Stomach smooth muscle (tissue), 2 donors: ENCODE data around the gene PRTN3.
"Not testable (repeated sequence)": the region's sequence is repeated elsewhere in the genome, so short reads cannot be mapped to it uniquely, and the experiment has no call there.

Experiments
- H3K27ac ChIP-seq: one replicate; pipeline ENCODE4 v1.7.0; 2013; ENCODE audit warnings: mild to moderate bottlenecking, low read length, inconsistent platforms
- H3K27me3 ChIP-seq, 2 donors: one replicate each; pipeline ENCODE4 v1.7.0; 2013; ENCODE audit warnings: low read length in 2 of 2; ENCODE audit not compliant: insufficient read depth in 2 of 2, control insufficient read depth in 1 of 2
- H3K36me3 ChIP-seq, 2 donors: one replicate each; pipeline ENCODE4 v1.7.0; 2013; ENCODE audit warnings: low read length in 2 of 2; ENCODE audit not compliant: control insufficient read depth in 2 of 2, insufficient read depth in 2 of 2
- H3K4me1 ChIP-seq: one replicate; pipeline ENCODE4 v1.7.0; 2013; ENCODE audit warnings: low read length; ENCODE audit not compliant: control insufficient read depth, insufficient read depth
- H3K4me3 ChIP-seq, 2 donors: one replicate each; pipeline ENCODE4 v1.7.0; 2013; ENCODE audit warnings: low read length in 2 of 2
- H3K9ac ChIP-seq, 2 donors: one replicate each; pipeline ENCODE4 v1.7.0; 2013; ENCODE audit warnings: low read length in 2 of 2, mild to moderate bottlenecking in 1 of 2
- H3K9me3 ChIP-seq, 2 donors: one replicate each; pipeline ENCODE4 v1.7.0; 2013; ENCODE audit warnings: low read length in 2 of 2; ENCODE audit not compliant: control insufficient read depth in 2 of 2
- donor health status: healthy.
- donor health status: Pancreatic carcinoma.

PRTN3 gene

GRCh38 chr19:834216-834615, 6.6 kb upstream of the PRTN3 start:
- H3K36me3 ChIP-seq = no peaks in the 10 kb centered on the region
- no peak overlapping the region for H3K4me3 ChIP-seq
- peaks cover 17 to 24% of the 10 kb centered on the region in 2 donors for H3K27me3 ChIP-seq
- no peak overlapping the region for H3K9ac ChIP-seq
- no peaks in the 10 kb centered on the region for H3K4me1 ChIP-seq
- no peak overlapping the region for H3K27ac ChIP-seq
- H3K9me3 ChIP-seq = no peaks in the 10 kb centered on the region

GRCh38 chr19:835210-835810, 5.5 kb upstream of the PRTN3 start:
- H3K36me3 ChIP-seq = no peaks in the 10 kb centered on the region
- H3K9me3 ChIP-seq = no peaks in the 10 kb centered on the region
- no peak overlapping the region for H3K27ac ChIP-seq
- peaks cover 15 to 24% of the 10 kb centered on the region in 2 donors for H3K27me3 ChIP-seq
- no peak overlapping the region for H3K4me3 ChIP-seq
- H3K9ac ChIP-seq = no peak overlapping the region
- H3K4me1 ChIP-seq = no peaks in the 10 kb centered on the region

- peaks cover 29 to 34% of the 10 kb centered on the region in 2 donors for H3K27me3 ChIP-seq
- not testable (repeated sequence) for H3K36me3 ChIP-seq, H3K9ac ChIP-seq
Observed at GRCh38 chr19:842802-843179, 2.0 kb downstream of the PRTN3 start.

GRCh38 chr19:843180-843835, 2.5 kb downstream of the PRTN3 start:
- H3K27me3 ChIP-seq = peaks cover 29 to 34% of the 10 kb centered on the region in 2 donors
- no peaks in the 10 kb centered on the region for H3K36me3 ChIP-seq
- no peak overlapping the region for H3K9ac ChIP-seq
- H3K4me3 ChIP-seq = peak overlapping the region in 1 of 2 donors; percentile 52
- peaks cover 17% of the 10 kb centered on the region for H3K4me1 ChIP-seq
- H3K27ac ChIP-seq = no peak overlapping the region
- no peaks in the 10 kb centered on the region for H3K9me3 ChIP-seq

More at GRCh38 chr19:842802-843179, 2.0 kb downstream of the PRTN3 start:
- H3K4me1 ChIP-seq = peaks cover 13% of the 10 kb centered on the region
- H3K27ac ChIP-seq, H3K9me3 ChIP-seq, H3K4me3 ChIP-seq: not testable (repeated sequence)

GRCh38 chr19:843836-844545, 3.2 kb downstream of the PRTN3 start:
- Histone ChIP-seq H3K4me1 (peaks cover 17% of the 10 kb centered on the region), H3K4me3 (peak overlapping the region in 1 of 2 donors; percentile 52), H3K27me3 (peaks cover 27 to 34% of the 10 kb centered on the region in 2 donors), H3K36me3 (no peaks in the 10 kb centered on the region), H3K9ac (no peak overlapping the region), H3K9me3 (no peaks in the 10 kb centered on the region), H3K27ac (no peak overlapping the region)

GRCh38 chr19:844546-844971, 3.8 kb downstream of the PRTN3 start:
- Histone ChIP-seq H3K9me3 (no peaks in the 10 kb centered on the region), H3K27me3 (peaks cover 27 to 34% of the 10 kb centered on the region in 2 donors), H3K36me3 (no peaks in the 10 kb centered on the region), H3K27ac (no peak overlapping the region), H3K9ac (no peak overlapping the region), H3K4me3 (no peak overlapping the region), H3K4me1 (peaks cover 17% of the 10 kb centered on the region)

GRCh38 chr19:845707-846521, 5.1 kb downstream of the PRTN3 start:
- H3K9me3 ChIP-seq = no peaks in the 10 kb centered on the region
- no peak overlapping the region for H3K9ac ChIP-seq
- H3K36me3 ChIP-seq = no peaks in the 10 kb centered on the region
- H3K27me3 ChIP-seq = peaks cover 24 to 28% of the 10 kb centered on the region in 2 donors
- no peak overlapping the region for H3K4me3 ChIP-seq
- H3K27ac ChIP-seq = no peak overlapping the region
- peaks cover 25% of the 10 kb centered on the region for H3K4me1 ChIP-seq

GRCh38 chr19:848386-848921, 7.7 kb downstream of the PRTN3 start:
- no peak overlapping the region for H3K27ac ChIP-seq
- H3K4me1 ChIP-seq = peaks cover 23% of the 10 kb centered on the region

GRCh38 chr19:849195-849594, 8.4 kb downstream of the PRTN3 start:
- Histone ChIP-seq H3K4me1 (peaks cover 18% of the 10 kb centered on the region), H3K27me3 (peaks cover 20 to 23% of the 10 kb centered on the region in 2 donors)
- not testable (repeated sequence) for H3K9ac ChIP-seq, H3K9me3 ChIP-seq, H3K4me3 ChIP-seq, H3K27ac ChIP-seq, H3K36me3 ChIP-seq

More at GRCh38 chr19:848386-848921, 7.7 kb downstream of the PRTN3 start:
- Histone ChIP-seq H3K4me3 (no peak overlapping the region), H3K9me3 (no peaks in the 10 kb centered on the region), H3K36me3 (no peaks in the 10 kb centered on the region), H3K27me3 (peaks cover 18 to 29% of the 10 kb centered on the region in 2 donors), H3K9ac (no peak overlapping the region)
